Astrocyte of the spinal cord (primary cell): ENCODE measurements around the gene ELP1.

Experiments used
- DNase-seq: peaks from one replicate; pipeline ENCODE4 v3.0.0; 2011; ENCODE audit warnings: low read depth, low spot score
- H3K4me3 ChIP-seq: 2 replicates; pipeline ENCODE4 v1.5.1; 2011; ENCODE audit warnings: low read depth, mild to moderate bottlenecking, low read length, moderate library complexity
- CTCF ChIP-seq: IDR thresholded peaks from 2 replicates; pipeline ENCODE4 v1.5.1; 2012; ENCODE audit warnings: low read depth, mild to moderate bottlenecking, low read length, inconsistent platforms
- in situ Hi-C: cut with HindIII; loops from 2 replicates; pipeline ENCODE4 v1.10.0; 2017; ENCODE audit warnings: low sequenced_read_pairs

The ELP1 gene

GRCh38 chr9:108953983-108954574 lies 20.2 kb upstream of the ELP1 start:
- DNase-seq, result peak; percentile 70

GRCh38 chr9:108951578-108951977 lies 17.7 kb upstream of the ELP1 start:
- no peak overlapping the region for H3K4me3 ChIP-seq
- DNase-seq, result no peak
- TF ChIP-seq CTCF, result no peak
- in situ Hi-C loops, result no loop called here

More at GRCh38 chr9:108953983-108954574, 20.2 kb upstream of the ELP1 start:
- peak; percentile 63 for TF ChIP-seq CTCF
- in situ Hi-C loops, result no loop called here
- H3K4me3 ChIP-seq, result no peak overlapping the region

- in situ Hi-C loops, result no loop called here
- H3K4me3 ChIP-seq, result no peak overlapping the region
- DNase-seq, result no peak
- no peak for TF ChIP-seq CTCF
These were observed 16.2 kb upstream of the ELP1 start for GRCh38 chr9:108950168-108950567.

- in situ Hi-C loops, result no loop called here
- TF ChIP-seq CTCF, result no peak
- no peak overlapping the region for H3K4me3 ChIP-seq
- DNase-seq, result no peak
These were observed 6.1 kb upstream of the ELP1 start for GRCh38 chr9:108939975-108940374.

GRCh38 chr9:108937561-108938305 lies 3.8 kb upstream of the ELP1 start:
- no peak for DNase-seq
- TF ChIP-seq CTCF, result no peak
- no peak overlapping the region for H3K4me3 ChIP-seq
- in situ Hi-C loops, result no loop called here

GRCh38 chr9:108934323-108934893 lies 484 bp upstream of the ELP1 start, which contains the start of gene ABITRAM:
TSS of gene ABITRAM (plus strand) at chr9:108934400. CDS start at chr9:108934487, 87 bp downstream.
- in situ Hi-C loops, result no loop called here
- peak; percentile 60 for DNase-seq
- TF ChIP-seq CTCF, result no peak
- peak within 1 kb of the TSS; percentile 74 for H3K4me3 ChIP-seq
